Ovary (tissue), 3 donors: Measurements from ENCODE around the gene TAF1D.

ENCODE experiments used
- EP300 ChIP-seq: sonication (generic); formaldehyde crosslinking; IDR thresholded peaks from one replicate; pipeline ENCODE4 v1.6.1; 2017; ENCODE audit warnings: antibody characterized with exemption
- TF ChIP-seq, protein P1 (sequence below), 3 donors: fragments of 450-650 bp in 2 of 3; fragments of 200-600 bp in 1 of 3; IDR thresholded peaks; one replicate each; pipeline versions ENCODE4 v1.5.1 to v1.8.0; 2016 to 2022; ENCODE audit warnings: antibody characterized with exemption in 3 of 3, mild to moderate bottlenecking in 1 of 3
- donor health status: DM: no; HTN: no; CAD: no.

DNA sequence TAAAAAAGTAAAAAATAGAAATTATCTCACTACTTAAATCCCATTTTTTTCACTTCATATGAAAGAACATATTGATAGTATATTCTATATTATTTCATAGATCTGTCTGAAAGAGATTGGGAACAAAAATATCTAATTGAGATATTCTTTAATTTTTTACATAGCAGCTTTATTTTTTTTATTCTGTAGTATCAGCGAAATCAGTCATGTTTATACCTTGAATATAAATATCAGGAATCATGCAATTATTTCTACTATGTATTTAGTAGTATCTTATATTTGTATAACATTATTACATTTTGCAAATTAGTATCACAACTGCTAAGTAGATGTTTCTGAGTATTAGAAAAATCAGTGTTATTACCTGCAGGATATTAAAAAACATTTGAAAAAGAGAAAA is 20.6 kb upstream of the TAF1D start:
- TF ChIP-seq, protein P1, sequence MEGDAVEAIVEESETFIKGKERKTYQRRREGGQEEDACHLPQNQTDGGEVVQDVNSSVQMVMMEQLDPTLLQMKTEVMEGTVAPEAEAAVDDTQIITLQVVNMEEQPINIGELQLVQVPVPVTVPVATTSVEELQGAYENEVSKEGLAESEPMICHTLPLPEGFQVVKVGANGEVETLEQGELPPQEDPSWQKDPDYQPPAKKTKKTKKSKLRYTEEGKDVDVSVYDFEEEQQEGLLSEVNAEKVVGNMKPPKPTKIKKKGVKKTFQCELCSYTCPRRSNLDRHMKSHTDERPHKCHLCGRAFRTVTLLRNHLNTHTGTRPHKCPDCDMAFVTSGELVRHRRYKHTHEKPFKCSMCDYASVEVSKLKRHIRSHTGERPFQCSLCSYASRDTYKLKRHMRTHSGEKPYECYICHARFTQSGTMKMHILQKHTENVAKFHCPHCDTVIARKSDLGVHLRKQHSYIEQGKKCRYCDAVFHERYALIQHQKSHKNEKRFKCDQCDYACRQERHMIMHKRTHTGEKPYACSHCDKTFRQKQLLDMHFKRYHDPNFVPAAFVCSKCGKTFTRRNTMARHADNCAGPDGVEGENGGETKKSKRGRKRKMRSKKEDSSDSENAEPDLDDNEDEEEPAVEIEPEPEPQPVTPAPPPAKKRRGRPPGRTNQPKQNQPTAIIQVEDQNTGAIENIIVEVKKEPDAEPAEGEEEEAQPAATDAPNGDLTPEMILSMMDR (IDR thresholded peaks at IDR 0.05) = no peak
- no peak for TF ChIP-seq EP300
